Esophagus muscularis mucosa (tissue), 4 donors: ENCODE data around the gene PPP3CA. TPM values are rescaled to one million over a fixed set of nuclear protein-coding genes. Genes with fewer than 3 reads are reported as not detected.

Experiments used
- DNase-seq: peaks from one replicate; pipeline ENCODE4 v3.0.0-alpha.2; 2017; ENCODE audit errors: extremely low spot score
- H3K27ac ChIP-seq, 4 donors: fragments of 200-600 bp; sonication (generic); replicated peaks in 1 of 4; 1 replicate in 3 of 4; 2 replicates in 1 of 4; pipeline ENCODE4 v1.5.1; 2016 to 2019; ENCODE audit warnings: mild to moderate bottlenecking in 1 of 4
- H3K27me3 ChIP-seq, 4 donors: fragments of 200-600 bp; sonication (generic); one replicate each; pipeline versions ENCODE4 v1.5.1 to v1.6.0; 2016 to 2019
- H3K36me3 ChIP-seq, 4 donors: fragments of 200-600 bp; sonication (generic); one replicate each; pipeline ENCODE4 v1.5.1; 2016 to 2019
- H3K4me1 ChIP-seq, 4 donors: fragments of 200-600 bp; sonication (generic); one replicate each; pipeline ENCODE4 v1.5.1; 2016 to 2019
- H3K4me3 ChIP-seq, 4 donors: fragments of 200-600 bp; sonication (generic); 1 replicate in 2 of 4; 2 replicates in 2 of 4; pipeline ENCODE4 v1.5.1; 2016 to 2019; ENCODE audit warnings: mild to moderate bottlenecking in 4 of 4, moderate library complexity in 1 of 4
- H3K9me3 ChIP-seq, 4 donors: fragments of 200-600 bp; sonication (generic); 1 replicate in 3 of 4; 2 replicates in 1 of 4; pipeline ENCODE4 v1.5.1; 2016 to 2019
- EP300 ChIP-seq: sonication (generic); formaldehyde crosslinking; IDR thresholded peaks from one replicate; pipeline ENCODE4 v1.6.1; 2017; ENCODE audit warnings: antibody characterized with exemption
- POLR2A ChIP-seq: fragments of 450-650 bp; IDR thresholded peaks from one replicate; pipeline ENCODE4 v1.6.1; 2017; ENCODE audit warnings: antibody characterized with exemption, moderate library complexity, mild to moderate bottlenecking, low read depth
- POLR2AphosphoS5 ChIP-seq, 2 donors: sonication (generic); formaldehyde crosslinking; IDR thresholded peaks; one replicate each; pipeline ENCODE4 v1.6.1; 2017; ENCODE audit warnings: antibody characterized with exemption in 2 of 2
- WGBS: methylation state at CpG from one replicate; pipeline ENCODE4 v1.1.5; 2018; 5-methylcytosine and 5-hydroxymethylcytosine counted together
- intact Hi-C: fragments of 100-400 bp; cut with DNase I; formaldehyde crosslinking; loops from one replicate; pipeline ENCODE4 v1.15.1; 2023
- total RNA-seq, 4 donors: library from RNA; depleted of rRNA; stranded (reverse); fragments of >200 nt; gene quantifications; one replicate each; pipeline versions ENCODE4 v1.1.0 to v1.2.1, GENCODE V29; 2016
- TF ChIP-seq, protein P1 (sequence below), 3 experiments: fragments of 200-600 bp in 2 of 3; fragments of 450-650 bp in 1 of 3; sonication (generic) in 2 of 3; IDR thresholded peaks; one replicate each; pipeline ENCODE4 v1.5.1; 2017 to 2019; ENCODE audit warnings: antibody characterized with exemption in 3 of 3, mild to moderate bottlenecking in 2 of 3, moderate library complexity in 1 of 3

PPP3CA gene
- total RNA-seq, 4 donors from 2014 or later = 21.3 to 31.6 (median 23.3) TPM

DNA sequence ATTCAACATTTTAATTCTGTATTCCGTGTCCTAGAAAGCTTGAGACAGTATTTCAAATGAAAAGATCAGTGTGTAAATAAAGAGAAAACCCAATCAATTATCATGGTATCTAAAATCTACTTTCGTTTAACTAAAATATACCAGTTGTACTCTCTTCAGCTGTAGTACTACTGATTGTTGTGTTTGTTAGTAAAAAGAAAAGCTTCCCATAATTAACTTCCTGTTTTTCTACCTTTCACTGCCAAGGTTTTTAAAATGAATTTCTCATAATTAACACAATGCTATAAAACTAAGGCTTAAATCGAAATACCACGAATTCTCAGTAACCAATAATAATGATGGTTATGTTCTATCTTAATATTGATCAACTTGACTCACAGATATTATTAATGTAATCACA is 37.4 kb downstream of the PPP3CA start:
- no peak overlapping the region for H3K27ac ChIP-seq
- no peaks in the 10 kb centered on the region for H3K36me3 ChIP-seq
- WGBS = 80% methylated on average over 4 of the region's 4 CpGs
- intact Hi-C loops = no loop called here
- H3K9me3 ChIP-seq = no peaks in the 10 kb centered on the region
- no peak for DNase-seq
- H3K4me3 ChIP-seq = no peak overlapping the region
- no peaks in the 10 kb centered on the region for H3K27me3 ChIP-seq
- TF ChIP-seq, protein P1, sequence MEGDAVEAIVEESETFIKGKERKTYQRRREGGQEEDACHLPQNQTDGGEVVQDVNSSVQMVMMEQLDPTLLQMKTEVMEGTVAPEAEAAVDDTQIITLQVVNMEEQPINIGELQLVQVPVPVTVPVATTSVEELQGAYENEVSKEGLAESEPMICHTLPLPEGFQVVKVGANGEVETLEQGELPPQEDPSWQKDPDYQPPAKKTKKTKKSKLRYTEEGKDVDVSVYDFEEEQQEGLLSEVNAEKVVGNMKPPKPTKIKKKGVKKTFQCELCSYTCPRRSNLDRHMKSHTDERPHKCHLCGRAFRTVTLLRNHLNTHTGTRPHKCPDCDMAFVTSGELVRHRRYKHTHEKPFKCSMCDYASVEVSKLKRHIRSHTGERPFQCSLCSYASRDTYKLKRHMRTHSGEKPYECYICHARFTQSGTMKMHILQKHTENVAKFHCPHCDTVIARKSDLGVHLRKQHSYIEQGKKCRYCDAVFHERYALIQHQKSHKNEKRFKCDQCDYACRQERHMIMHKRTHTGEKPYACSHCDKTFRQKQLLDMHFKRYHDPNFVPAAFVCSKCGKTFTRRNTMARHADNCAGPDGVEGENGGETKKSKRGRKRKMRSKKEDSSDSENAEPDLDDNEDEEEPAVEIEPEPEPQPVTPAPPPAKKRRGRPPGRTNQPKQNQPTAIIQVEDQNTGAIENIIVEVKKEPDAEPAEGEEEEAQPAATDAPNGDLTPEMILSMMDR (IDR thresholded peaks at IDR 0.05) = no peak
- TF ChIP-seq POLR2AphosphoS5 (IDR thresholded peaks at IDR 0.05) (no peak), EP300 (no peak), POLR2A (no peak)
- peaks cover 0 to 36% (median 30%) of the 10 kb centered on the region in 4 donors for H3K4me1 ChIP-seq

DNA sequence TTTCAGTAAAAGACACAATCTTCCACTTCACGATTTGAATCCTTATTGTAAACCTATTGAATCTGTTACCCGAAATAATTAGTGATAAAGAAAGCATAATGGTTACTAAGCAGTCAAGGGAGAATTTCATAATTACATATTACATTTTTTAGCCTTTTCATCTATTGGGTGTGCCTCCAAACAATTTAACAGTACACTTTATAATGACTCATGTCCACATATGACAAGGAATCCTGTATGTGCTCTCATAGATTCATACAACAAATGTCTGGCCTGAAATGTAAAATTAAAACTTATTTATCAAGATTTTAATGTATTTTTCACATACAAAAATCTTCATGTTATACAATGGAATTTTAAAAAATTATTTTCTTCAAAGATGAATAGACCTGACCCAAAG is 39.4 kb downstream of the PPP3CA start:
- intact Hi-C loops = no loop called here
- Histone ChIP-seq H3K27ac (no peak overlapping the region), H3K4me1 (peaks cover 0 to 31% (median 29%) of the 10 kb centered on the region in 4 donors), H3K27me3 (no peaks in the 10 kb centered on the region), H3K36me3 (no peaks in the 10 kb centered on the region), H3K9me3 (no peaks in the 10 kb centered on the region), H3K4me3 (no peak overlapping the region)
- no peak for DNase-seq
- WGBS = 95% methylated on average over 2 of the region's 2 CpGs
- no peak for TF ChIP-seq POLR2A
- TF ChIP-seq, protein P1 (IDR thresholded peaks at IDR 0.05) = no peak
- no peak for TF ChIP-seq POLR2AphosphoS5 (IDR thresholded peaks at IDR 0.05)
- no peak for TF ChIP-seq EP300

DNA sequence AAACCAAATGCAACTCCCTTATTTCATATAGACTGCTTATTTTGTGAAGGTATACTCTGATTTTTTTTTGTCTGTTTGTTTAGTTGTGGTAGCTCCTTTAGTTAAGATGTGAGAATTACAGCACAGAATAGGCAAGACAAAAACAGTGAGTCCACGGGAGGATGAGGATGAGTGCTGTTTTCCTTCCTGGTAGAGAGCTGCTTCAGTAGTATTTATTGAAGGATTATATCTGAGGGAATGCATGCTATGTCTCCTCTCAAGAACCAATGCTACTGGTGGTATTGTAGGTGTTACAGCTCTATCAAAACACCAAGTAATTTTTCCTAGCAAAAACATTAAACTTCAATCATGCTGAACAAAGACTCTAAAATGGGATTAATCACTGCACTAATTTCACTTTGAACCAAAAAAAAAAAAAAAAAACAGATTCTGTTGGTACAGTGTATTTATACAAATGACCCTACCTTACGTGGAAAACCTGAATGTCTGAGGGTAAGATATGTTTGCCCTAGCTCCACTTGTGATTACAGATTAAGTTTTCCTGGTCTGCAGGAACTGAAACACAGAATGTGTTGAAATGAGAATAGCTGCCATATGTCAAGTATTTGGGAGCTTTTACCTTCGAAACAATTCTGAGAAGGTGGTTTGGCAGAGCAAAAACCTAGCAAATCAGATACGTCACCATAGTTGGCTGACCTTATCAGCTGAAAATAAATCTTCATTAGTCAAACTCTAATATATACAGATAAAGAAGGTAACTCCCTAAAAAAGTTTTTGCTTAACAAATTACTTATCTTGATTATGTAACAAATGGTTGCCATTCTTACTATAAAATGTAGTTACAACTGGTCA is 40.3 kb downstream of the PPP3CA start:
- no peak for DNase-seq
- WGBS = 72% methylated on average over 4 of the region's 4 CpGs
- Histone ChIP-seq H3K27ac (no peak overlapping the region), H3K27me3 (no peaks in the 10 kb centered on the region), H3K4me1 (peaks cover 0 to 31% (median 29%) of the 10 kb centered on the region in 4 donors), H3K36me3 (no peaks in the 10 kb centered on the region), H3K9me3 (no peaks in the 10 kb centered on the region), H3K4me3 (no peak overlapping the region)
- intact Hi-C loops = no loop called here
- TF ChIP-seq POLR2A (no peak), EP300 (no peak), POLR2AphosphoS5 (IDR thresholded peaks at IDR 0.05) (no peak)
- TF ChIP-seq, protein P1 (IDR thresholded peaks at IDR 0.05) = no peak

DNA sequence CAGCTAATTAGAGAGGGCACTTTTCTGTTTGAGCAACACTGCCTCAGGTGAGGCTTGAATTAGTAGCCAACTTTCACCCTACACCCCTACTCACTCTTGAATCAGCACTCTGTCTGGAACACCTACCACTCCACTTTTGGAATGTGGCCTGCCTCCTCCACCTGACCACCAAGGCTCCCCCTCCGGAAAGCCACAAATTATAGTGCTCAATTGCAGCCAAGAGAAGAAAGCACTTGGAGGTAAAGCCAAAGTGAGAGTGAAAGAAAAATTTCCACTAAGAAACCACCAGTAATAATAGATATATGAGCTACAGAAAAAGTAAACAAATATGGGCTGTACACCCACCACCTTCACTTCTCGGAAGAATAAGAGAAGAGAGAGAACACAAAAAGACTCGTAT is 41.1 kb downstream of the PPP3CA start:
- Histone ChIP-seq H3K9me3 (no peaks in the 10 kb centered on the region), H3K27me3 (no peaks in the 10 kb centered on the region), H3K27ac (no peak overlapping the region), H3K4me1 (peaks cover 0 to 31% (median 25%) of the 10 kb centered on the region in 4 donors), H3K36me3 (no peaks in the 10 kb centered on the region), H3K4me3 (no peak overlapping the region)
- 45% methylated on average over 3 of the region's 3 CpGs for WGBS
- no peak for TF ChIP-seq POLR2AphosphoS5 (IDR thresholded peaks at IDR 0.05)
- no peak for TF ChIP-seq POLR2A
- TF ChIP-seq, protein P1 (IDR thresholded peaks at IDR 0.05) = no peak
- TF ChIP-seq EP300 = no peak
- no peak for DNase-seq
- intact Hi-C loops = no loop called here
